ENCODE results near the gene ATP1B2.
"Not testable (repeated sequence)": the region's sequence is repeated elsewhere in the genome, so short reads cannot be mapped to it uniquely, and the experiment has no call there.

Gene ATP1B2

DNA sequence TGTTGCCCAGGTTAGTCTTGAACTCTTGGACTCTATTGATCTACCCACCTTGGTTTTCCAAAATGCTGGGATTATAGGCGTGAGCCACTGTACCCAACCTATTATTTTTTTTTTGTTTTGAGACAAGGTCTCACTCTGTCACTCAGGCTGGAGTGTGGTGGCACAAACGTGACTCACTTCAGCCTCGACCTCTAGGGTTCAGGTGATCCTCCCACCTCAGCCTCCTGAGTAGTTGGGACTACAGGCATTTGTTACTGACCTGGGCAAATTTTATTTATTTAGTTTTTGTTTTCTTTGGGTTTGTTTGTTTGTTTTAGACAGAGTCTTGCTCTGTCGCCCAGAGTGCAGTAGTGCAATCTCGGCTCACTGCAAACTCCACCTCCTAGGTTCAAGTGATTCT lies 27.1 kb upstream of the ATP1B2 start:
- H3K27me3 ChIP-seq (ENCODE audit: insufficient read depth, poor library complexity, severe bottlenecking): no peaks in the 10 kb centered on the region
- TF ChIP-seq GABPA (IDR thresholded peaks at IDR 0.05; ENCODE audit: low read depth) (no peak), POLR2AphosphoS5 (IDR thresholded peaks at IDR 0.05; ENCODE audit: low read depth) (no peak)
- H3K4me3 ChIP-seq (replicated peaks; ENCODE audit: insufficient read depth, low read length): no peak overlapping the region
- no peak for DNase-seq (ENCODE audit: low read depth in 1 of 2, low spot score in 1 of 2)
- H3K27ac ChIP-seq (replicated peaks): no peak overlapping the region

DNA sequence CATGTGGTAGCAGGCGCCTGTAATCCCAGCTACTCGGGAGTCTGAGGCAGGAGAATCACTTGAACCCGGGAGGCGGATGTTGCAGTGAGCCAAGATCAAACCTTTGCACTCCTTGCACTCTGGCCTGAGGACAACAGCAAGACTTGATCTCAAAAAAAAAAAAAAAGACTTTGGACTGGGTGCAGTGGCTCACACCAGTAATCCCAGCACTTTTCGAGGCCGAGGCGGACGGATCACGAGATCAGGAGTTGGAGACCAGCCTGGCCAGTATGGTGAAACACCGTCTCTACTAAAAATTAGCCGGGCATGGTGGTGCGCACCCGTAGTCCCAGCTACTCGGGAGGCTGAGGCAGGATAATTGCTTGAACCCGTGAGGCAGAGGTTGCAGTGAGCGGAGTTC lies 25.0 kb upstream of the ATP1B2 start:
- not testable (repeated sequence) for DNase-seq (ENCODE audit: low read depth in 1 of 2, low spot score in 1 of 2); H3K27ac ChIP-seq (replicated peaks); H3K27me3 ChIP-seq (ENCODE audit: insufficient read depth, poor library complexity, severe bottlenecking); H3K4me3 ChIP-seq (replicated peaks; ENCODE audit: insufficient read depth, low read length)

DNA sequence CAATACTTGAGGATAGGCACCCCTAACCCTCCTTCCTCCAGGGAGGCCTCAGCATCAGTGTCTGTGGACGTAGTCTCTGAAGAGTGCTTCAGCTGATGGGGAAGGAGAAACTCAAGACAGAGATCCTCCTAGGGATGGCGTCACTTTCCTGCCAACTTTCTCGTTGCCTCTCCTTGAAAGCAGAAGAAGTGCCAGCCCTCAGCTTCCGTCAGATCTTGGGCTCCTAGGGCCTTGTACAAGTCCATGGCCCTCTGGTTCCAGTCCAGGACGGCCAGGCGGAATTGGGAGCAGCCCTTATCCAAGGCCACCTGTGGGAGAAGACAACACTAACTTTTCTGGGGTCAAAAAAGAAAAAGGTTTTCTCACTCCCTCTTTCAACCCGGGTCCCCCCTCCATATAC lies 24.4 kb upstream of the ATP1B2 start:
- Histone ChIP-seq H3K4me3 (replicated peaks; ENCODE audit: insufficient read depth, low read length) (no peak overlapping the region), H3K27ac (replicated peaks) (no peak overlapping the region), H3K27me3 (ENCODE audit: insufficient read depth, poor library complexity, severe bottlenecking) (no peaks in the 10 kb centered on the region)
- DNase-seq (ENCODE audit: low read depth in 1 of 2, low spot score in 1 of 2): no peak
- TF ChIP-seq GABPA (IDR thresholded peaks at IDR 0.05; ENCODE audit: low read depth): no peak
- TF ChIP-seq, protein P1, sequence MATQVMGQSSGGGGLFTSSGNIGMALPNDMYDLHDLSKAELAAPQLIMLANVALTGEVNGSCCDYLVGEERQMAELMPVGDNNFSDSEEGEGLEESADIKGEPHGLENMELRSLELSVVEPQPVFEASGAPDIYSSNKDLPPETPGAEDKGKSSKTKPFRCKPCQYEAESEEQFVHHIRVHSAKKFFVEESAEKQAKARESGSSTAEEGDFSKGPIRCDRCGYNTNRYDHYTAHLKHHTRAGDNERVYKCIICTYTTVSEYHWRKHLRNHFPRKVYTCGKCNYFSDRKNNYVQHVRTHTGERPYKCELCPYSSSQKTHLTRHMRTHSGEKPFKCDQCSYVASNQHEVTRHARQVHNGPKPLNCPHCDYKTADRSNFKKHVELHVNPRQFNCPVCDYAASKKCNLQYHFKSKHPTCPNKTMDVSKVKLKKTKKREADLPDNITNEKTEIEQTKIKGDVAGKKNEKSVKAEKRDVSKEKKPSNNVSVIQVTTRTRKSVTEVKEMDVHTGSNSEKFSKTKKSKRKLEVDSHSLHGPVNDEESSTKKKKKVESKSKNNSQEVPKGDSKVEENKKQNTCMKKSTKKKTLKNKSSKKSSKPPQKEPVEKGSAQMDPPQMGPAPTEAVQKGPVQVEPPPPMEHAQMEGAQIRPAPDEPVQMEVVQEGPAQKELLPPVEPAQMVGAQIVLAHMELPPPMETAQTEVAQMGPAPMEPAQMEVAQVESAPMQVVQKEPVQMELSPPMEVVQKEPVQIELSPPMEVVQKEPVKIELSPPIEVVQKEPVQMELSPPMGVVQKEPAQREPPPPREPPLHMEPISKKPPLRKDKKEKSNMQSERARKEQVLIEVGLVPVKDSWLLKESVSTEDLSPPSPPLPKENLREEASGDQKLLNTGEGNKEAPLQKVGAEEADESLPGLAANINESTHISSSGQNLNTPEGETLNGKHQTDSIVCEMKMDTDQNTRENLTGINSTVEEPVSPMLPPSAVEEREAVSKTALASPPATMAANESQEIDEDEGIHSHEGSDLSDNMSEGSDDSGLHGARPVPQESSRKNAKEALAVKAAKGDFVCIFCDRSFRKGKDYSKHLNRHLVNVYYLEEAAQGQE (IDR thresholded peaks at IDR 0.05; ENCODE audit: insufficient replicate concordance, low read depth): no peak
- TF ChIP-seq CTCF (IDR thresholded peaks at IDR 0.05; ENCODE audit: insufficient read depth, low read length): no peak
- no peak for TF ChIP-seq SPI1 (IDR thresholded peaks at IDR 0.05; ENCODE audit: borderline replicate concordance, low read depth)
- no peak for TF ChIP-seq POLR2AphosphoS5 (IDR thresholded peaks at IDR 0.05; ENCODE audit: low read depth)

GRCh38 chr17:7626956-7627249 lies 23.8 kb upstream of the ATP1B2 start:
- H3K27ac ChIP-seq (replicated peaks): no peak overlapping the region

More at GRCh38 chr17:7626956-7627249, 23.8 kb upstream of the ATP1B2 start:
- Histone ChIP-seq H3K27me3 (ENCODE audit: insufficient read depth, poor library complexity, severe bottlenecking) (no peaks in the 10 kb centered on the region), H3K4me3 (replicated peaks; ENCODE audit: insufficient read depth, low read length) (no peak overlapping the region)
- TF ChIP-seq POLR2AphosphoS5 (IDR thresholded peaks at IDR 0.05; ENCODE audit: low read depth) (no peak), CTCF (IDR thresholded peaks at IDR 0.05; ENCODE audit: insufficient read depth, low read length) (no peak), SPI1 (IDR thresholded peaks at IDR 0.05; ENCODE audit: borderline replicate concordance, low read depth) (no peak), GABPA (IDR thresholded peaks at IDR 0.05; ENCODE audit: low read depth) (no peak)
- TF ChIP-seq, protein P1 (IDR thresholded peaks at IDR 0.05; ENCODE audit: insufficient replicate concordance, low read depth): no peak
- DNase-seq (ENCODE audit: low read depth in 1 of 2, low spot score in 1 of 2): no peak

All from HL-60 (cell line).